ENCODE measurements around the gene CRYBG3.

GRCh38 chr3:97841956-97842355 lies 20.1 kb downstream of the CRYBG3 start:
- TF ChIP-seq, protein P1, sequence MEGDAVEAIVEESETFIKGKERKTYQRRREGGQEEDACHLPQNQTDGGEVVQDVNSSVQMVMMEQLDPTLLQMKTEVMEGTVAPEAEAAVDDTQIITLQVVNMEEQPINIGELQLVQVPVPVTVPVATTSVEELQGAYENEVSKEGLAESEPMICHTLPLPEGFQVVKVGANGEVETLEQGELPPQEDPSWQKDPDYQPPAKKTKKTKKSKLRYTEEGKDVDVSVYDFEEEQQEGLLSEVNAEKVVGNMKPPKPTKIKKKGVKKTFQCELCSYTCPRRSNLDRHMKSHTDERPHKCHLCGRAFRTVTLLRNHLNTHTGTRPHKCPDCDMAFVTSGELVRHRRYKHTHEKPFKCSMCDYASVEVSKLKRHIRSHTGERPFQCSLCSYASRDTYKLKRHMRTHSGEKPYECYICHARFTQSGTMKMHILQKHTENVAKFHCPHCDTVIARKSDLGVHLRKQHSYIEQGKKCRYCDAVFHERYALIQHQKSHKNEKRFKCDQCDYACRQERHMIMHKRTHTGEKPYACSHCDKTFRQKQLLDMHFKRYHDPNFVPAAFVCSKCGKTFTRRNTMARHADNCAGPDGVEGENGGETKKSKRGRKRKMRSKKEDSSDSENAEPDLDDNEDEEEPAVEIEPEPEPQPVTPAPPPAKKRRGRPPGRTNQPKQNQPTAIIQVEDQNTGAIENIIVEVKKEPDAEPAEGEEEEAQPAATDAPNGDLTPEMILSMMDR (IDR thresholded peaks at IDR 0.05) = no peak
- no peak for TF ChIP-seq POLR2A (IDR thresholded peaks at IDR 0.05; ENCODE audit: low read depth)
